ENCODE results near the gene BCL3.

BCL3 gene

GRCh38 chr19:44742330-44743061 lies 6.0 kb upstream of the BCL3 start:
- no peak for TF ChIP-seq CTCF (IDR thresholded peaks at IDR 0.05; ENCODE audit: low read depth, low read length, missing control alignments)
- no peak for DNase-seq (ENCODE audit: low read depth)
- H3K4me3 ChIP-seq (ENCODE audit: low read depth, low read length), result no peak overlapping the region

GRCh38 chr19:44744871-44745332 lies 3.6 kb upstream of the BCL3 start:
- TF ChIP-seq CTCF (IDR thresholded peaks at IDR 0.05; ENCODE audit: low read depth, low read length, missing control alignments), result no peak
- no peak overlapping the region for H3K4me3 ChIP-seq (ENCODE audit: low read depth, low read length)
- DNase-seq (ENCODE audit: low read depth), result no peak

- no peak for TF ChIP-seq CTCF (IDR thresholded peaks at IDR 0.05; ENCODE audit: low read depth, low read length, missing control alignments)
- DNase-seq (ENCODE audit: low read depth), result no peak
Measured at GRCh38 chr19:44745341-44745831, 3.1 kb upstream of the BCL3 start.

GRCh38 chr19:44745887-44746600 lies 2.5 kb upstream of the BCL3 start:
- no peak for DNase-seq (ENCODE audit: low read depth)
- TF ChIP-seq CTCF (IDR thresholded peaks at IDR 0.05; ENCODE audit: low read depth, low read length, missing control alignments), result no peak
- no peak overlapping the region for H3K4me3 ChIP-seq (ENCODE audit: low read depth, low read length)

More at GRCh38 chr19:44745341-44745831, 3.1 kb upstream of the BCL3 start:
- no peak overlapping the region for H3K4me3 ChIP-seq (ENCODE audit: low read depth, low read length)

- H3K4me3 ChIP-seq (ENCODE audit: low read depth, low read length), result no peak overlapping the region
- no peak for DNase-seq (ENCODE audit: low read depth)
- no peak for TF ChIP-seq CTCF (IDR thresholded peaks at IDR 0.05; ENCODE audit: low read depth, low read length, missing control alignments)
Measured at GRCh38 chr19:44746616-44746945, 1.9 kb upstream of the BCL3 start.

- peak overlapping the region; percentile 79 for H3K4me3 ChIP-seq (ENCODE audit: low read depth, low read length)
- no peak for TF ChIP-seq CTCF (IDR thresholded peaks at IDR 0.05; ENCODE audit: low read depth, low read length, missing control alignments)
- no peak for DNase-seq (ENCODE audit: low read depth)
Measured at GRCh38 chr19:44746946-44747738, 1.4 kb upstream of the BCL3 start.
